GM23248 (cell line): ENCODE measurements around the gene RBM3.
"Not testable (repeated sequence)": the region's sequence is repeated elsewhere in the genome, so short reads cannot be mapped to it uniquely, and the experiment has no call there.

Source experiments
- EZH2 ChIP-seq: fragments of 200-600 bp; sonication (generic); IDR thresholded peaks from 2 replicates; pipeline ENCODE4 v1.6.1; 2018; ENCODE audit warnings: antibody characterized with exemption, mild to moderate bottlenecking; ENCODE audit not compliant: insufficient read depth, poor library complexity, severe bottlenecking
- EZH2phosphoT487 ChIP-seq: fragments of 200-600 bp; sonication (generic); IDR thresholded peaks from 2 replicates; pipeline ENCODE4 v1.6.1; 2018; ENCODE audit warnings: antibody characterized with exemption, moderate library complexity, mild to moderate bottlenecking, low read depth; ENCODE audit not compliant: insufficient read depth

GRCh38 chrX:48525853-48526252, 48.4 kb upstream of the RBM3 start:
- not testable (repeated sequence) for TF ChIP-seq EZH2phosphoT487, EZH2
